Spleen (tissue), 11 donors: ENCODE measurements around the gene PROM1. TPM values are rescaled to one million over a fixed set of nuclear protein-coding genes. Genes with fewer than 3 reads are reported as not detected.

Experiments
- DNase-seq: peaks from one replicate; pipeline ENCODE4 v3.0.0-alpha.2; 2020
- H3K27ac ChIP-seq, 8 donors: fragments of 200-600 bp; sonication (generic) in 7 of 8; 1 replicate in 4 of 8; 2 replicates in 4 of 8; pipeline versions ENCODE4 v1.5.0 to v1.8.0; 2016 to 2021; ENCODE audit warnings: inconsistent platforms in 4 of 8, mild to moderate bottlenecking in 4 of 8, moderate library complexity in 1 of 8
- H3K27me3 ChIP-seq, 7 donors: fragments of 200-600 bp; sonication (generic) in 6 of 7; replicated peaks in 1 of 7; 1 replicate in 4 of 7; 2 replicates in 3 of 7; pipeline versions ENCODE4 v1.5.0 to v1.8.0; 2016 to 2021; ENCODE audit warnings: inconsistent platforms in 3 of 7, mild to moderate bottlenecking in 1 of 7
- H3K36me3 ChIP-seq, 6 donors: fragments of 200-600 bp; sonication (generic) in 5 of 6; 1 replicate in 4 of 6; 2 replicates in 2 of 6; pipeline versions ENCODE4 v1.5.0 to v1.8.0; 2016 to 2021; ENCODE audit warnings: inconsistent platforms in 2 of 6
- H3K4me1 ChIP-seq, 6 donors: fragments of 200-600 bp; sonication (generic) in 5 of 6; 1 replicate in 3 of 6; 2 replicates in 3 of 6; pipeline versions ENCODE4 v1.5.0 to v1.8.0; 2016 to 2021; ENCODE audit warnings: inconsistent platforms in 3 of 6
- H3K4me3 ChIP-seq, 8 donors: fragments of 200-600 bp; sonication (generic) in 7 of 8; 1 replicate in 4 of 8; 2 replicates in 4 of 8; pipeline versions ENCODE4 v1.5.0 to v1.8.0; 2016 to 2021; ENCODE audit warnings: inconsistent platforms in 4 of 8, mild to moderate bottlenecking in 4 of 8, moderate library complexity in 2 of 8
- H3K9me3 ChIP-seq, 8 donors: fragments of 200-600 bp; sonication (generic) in 7 of 8; 1 replicate in 4 of 8; 2 replicates in 4 of 8; pipeline versions ENCODE4 v1.5.0 to v1.8.0; 2016 to 2021; ENCODE audit warnings: inconsistent platforms in 4 of 8
- POLR2A ChIP-seq, 3 donors: fragments of 450-650 bp; IDR thresholded peaks; one replicate each; pipeline ENCODE4 v1.5.1; 2017; ENCODE audit warnings: antibody characterized with exemption in 3 of 3, mild to moderate bottlenecking in 1 of 3
- POLR2AphosphoS5 ChIP-seq, 3 donors: sonication (generic); formaldehyde crosslinking; IDR thresholded peaks; one replicate each; pipeline ENCODE4 v1.5.1; 2017; ENCODE audit warnings: antibody characterized with exemption in 3 of 3
- WGBS, 5 donors: extraction: QIAGEN DNeasy Blood & Tissue Kit in 3 of 5; methylation state at CpG; one replicate each; pipeline versions ENCODE4 v1.1.5 to v1.1.7; 2013 to 2018; 5-methylcytosine and 5-hydroxymethylcytosine counted together
- intact Hi-C: fragments of 100-400 bp; cut with DNase I; formaldehyde crosslinking; loops from one replicate; pipeline ENCODE4 v1.15.0; 2023; ENCODE audit warnings: low total_unique reads
- polyA plus RNA-seq, 3 donors: library from polyadenylated mRNA; stranded (reverse); fragments of 200-250 nt; gene quantifications; one replicate each; pipeline ENCODE4 v1.2.1, GENCODE V29; 2013
- total RNA-seq, 7 donors: library from RNA; depleted of rRNA in 3 of 7; stranded (reverse); fragments of >200 nt in 3 of 7; fragmentation: NEBNext Ultra II Directional in 4 of 7; extraction: Animal tissue kit (Norgen Biotek cat#: 25700) in 4 of 7; gene quantifications; one replicate each; pipeline versions ENCODE4 v1.1.0 to v1.2.1, GENCODE V29; 2016 to 2021
- TF ChIP-seq, protein P1 (sequence below), 11 experiments: fragments of 200-600 bp in 7 of 11; fragments of 450-650 bp in 4 of 11; sonication (generic) in 4 of 11; IDR thresholded peaks in 8 of 11; conservative IDR thresholded peaks in 3 of 11; 1 replicate in 7 of 11; 2 replicates in 4 of 11; pipeline versions ENCODE4 v1.4.0 to v1.8.0; 2016 to 2021; ENCODE audit warnings: antibody characterized with exemption in 11 of 11, inconsistent platforms in 4 of 11, mild to moderate bottlenecking in 1 of 11
- donor health status: healthy with polysubstance abuse.
- donor health status: DM: no; HTN: no; CAD: no; lungs with moderate emphysema.
- donor health status: DM: no; HTN: no; CAD: no.
- donor health status: Bipolar disorder and iron deficiency.
- donor health status: healthy.
- donor health status: DM: no; HTN: no; CAD: no.
- donor health status: DM: yes; HTN: yes; CAD: no.

The PROM1 gene
- total and polyA plus RNA-seq, 10 donors = 0.15 to 4.6 (median 0.93) TPM

DNA sequence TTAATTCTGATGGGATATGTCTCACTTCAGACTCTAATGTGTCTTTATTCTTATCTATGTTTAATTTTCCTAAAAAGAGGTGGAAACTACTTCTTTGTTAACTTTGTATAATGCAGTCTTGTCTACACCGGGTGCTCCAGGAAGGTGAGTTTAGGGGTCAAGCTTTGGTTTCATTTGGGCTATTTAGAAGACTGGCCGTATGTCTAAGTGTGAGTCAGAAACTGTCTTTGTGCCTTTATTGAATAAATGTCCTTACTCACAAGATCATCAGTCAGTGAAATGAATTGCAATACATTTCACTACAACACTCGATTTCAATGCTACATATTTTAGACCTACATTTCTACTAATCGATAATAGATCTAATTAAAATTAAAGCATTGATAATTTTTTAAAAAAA, 56.2 kb downstream of the PROM1 start:
- peaks cover 0 to 5% (median 0%) of the 10 kb centered on the region in 7 donors for H3K27me3 ChIP-seq
- no peaks in the 10 kb centered on the region for H3K36me3 ChIP-seq
- no peaks in the 10 kb centered on the region for H3K9me3 ChIP-seq
- no peak overlapping the region for H3K27ac ChIP-seq
- H3K4me3 ChIP-seq = no peak overlapping the region
- no peak for DNase-seq
- TF ChIP-seq POLR2A (IDR thresholded peaks at IDR 0.05) (no peak), POLR2AphosphoS5 (IDR thresholded peaks at IDR 0.05) (no peak)
- TF ChIP-seq, protein P1, sequence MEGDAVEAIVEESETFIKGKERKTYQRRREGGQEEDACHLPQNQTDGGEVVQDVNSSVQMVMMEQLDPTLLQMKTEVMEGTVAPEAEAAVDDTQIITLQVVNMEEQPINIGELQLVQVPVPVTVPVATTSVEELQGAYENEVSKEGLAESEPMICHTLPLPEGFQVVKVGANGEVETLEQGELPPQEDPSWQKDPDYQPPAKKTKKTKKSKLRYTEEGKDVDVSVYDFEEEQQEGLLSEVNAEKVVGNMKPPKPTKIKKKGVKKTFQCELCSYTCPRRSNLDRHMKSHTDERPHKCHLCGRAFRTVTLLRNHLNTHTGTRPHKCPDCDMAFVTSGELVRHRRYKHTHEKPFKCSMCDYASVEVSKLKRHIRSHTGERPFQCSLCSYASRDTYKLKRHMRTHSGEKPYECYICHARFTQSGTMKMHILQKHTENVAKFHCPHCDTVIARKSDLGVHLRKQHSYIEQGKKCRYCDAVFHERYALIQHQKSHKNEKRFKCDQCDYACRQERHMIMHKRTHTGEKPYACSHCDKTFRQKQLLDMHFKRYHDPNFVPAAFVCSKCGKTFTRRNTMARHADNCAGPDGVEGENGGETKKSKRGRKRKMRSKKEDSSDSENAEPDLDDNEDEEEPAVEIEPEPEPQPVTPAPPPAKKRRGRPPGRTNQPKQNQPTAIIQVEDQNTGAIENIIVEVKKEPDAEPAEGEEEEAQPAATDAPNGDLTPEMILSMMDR (IDR thresholded peaks at IDR 0.05 in 8 of 11, conservative IDR thresholded peaks at IDR 0.05 in 3 of 11) = no peak
- intact Hi-C loops = loop anchor here (5.0 to 10.0 kb wide), 2 partner anchors 175 to 417 kb away; no protein-coding TSS in a partner anchor
- peaks cover 3 to 33% (median 12%) of the 10 kb centered on the region in 6 donors for H3K4me1 ChIP-seq
- 84 to 96% (median 89%) methylated on average over 4 of the region's 4 CpGs for WGBS, 5 donors

DNA sequence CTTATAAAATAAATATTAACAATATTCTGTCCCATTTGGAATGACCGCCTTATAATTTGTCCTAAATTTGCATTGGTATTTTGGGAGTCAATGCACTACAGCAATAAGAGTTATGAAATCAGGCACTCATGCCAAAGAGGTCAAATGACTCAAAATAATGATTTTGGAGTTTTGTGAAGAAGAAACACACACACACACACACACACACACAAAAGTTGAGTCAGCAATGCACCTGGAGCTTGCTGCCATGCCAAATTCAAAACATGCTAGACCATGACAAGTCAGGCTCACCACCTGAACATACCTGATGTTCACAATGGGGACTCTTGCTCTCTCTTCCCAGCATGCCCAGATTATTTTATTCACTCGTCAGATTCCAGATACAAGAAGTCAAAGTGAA, 56.7 kb downstream of the PROM1 start:
- Histone ChIP-seq H3K36me3 (no peaks in the 10 kb centered on the region), H3K27me3 (peaks cover 0 to 5% (median 0%) of the 10 kb centered on the region in 7 donors), H3K27ac (no peak overlapping the region), H3K9me3 (no peaks in the 10 kb centered on the region), H3K4me1 (peaks cover 3 to 28% (median 9%) of the 10 kb centered on the region in 6 donors), H3K4me3 (no peak overlapping the region)
- no peak for DNase-seq
- TF ChIP-seq, protein P1 (IDR thresholded peaks at IDR 0.05 in 8 of 11, conservative IDR thresholded peaks at IDR 0.05 in 3 of 11) = no peak
- no peak for TF ChIP-seq POLR2AphosphoS5 (IDR thresholded peaks at IDR 0.05)
- no peak for TF ChIP-seq POLR2A (IDR thresholded peaks at IDR 0.05)
- WGBS, 5 donors = 76 to 93% (median 81%) methylated on average over 2 of the region's 2 CpGs
- intact Hi-C loops = loop anchor here (5.0 to 10.0 kb wide), 2 partner anchors 175 to 418 kb away; no protein-coding TSS in a partner anchor

DNA sequence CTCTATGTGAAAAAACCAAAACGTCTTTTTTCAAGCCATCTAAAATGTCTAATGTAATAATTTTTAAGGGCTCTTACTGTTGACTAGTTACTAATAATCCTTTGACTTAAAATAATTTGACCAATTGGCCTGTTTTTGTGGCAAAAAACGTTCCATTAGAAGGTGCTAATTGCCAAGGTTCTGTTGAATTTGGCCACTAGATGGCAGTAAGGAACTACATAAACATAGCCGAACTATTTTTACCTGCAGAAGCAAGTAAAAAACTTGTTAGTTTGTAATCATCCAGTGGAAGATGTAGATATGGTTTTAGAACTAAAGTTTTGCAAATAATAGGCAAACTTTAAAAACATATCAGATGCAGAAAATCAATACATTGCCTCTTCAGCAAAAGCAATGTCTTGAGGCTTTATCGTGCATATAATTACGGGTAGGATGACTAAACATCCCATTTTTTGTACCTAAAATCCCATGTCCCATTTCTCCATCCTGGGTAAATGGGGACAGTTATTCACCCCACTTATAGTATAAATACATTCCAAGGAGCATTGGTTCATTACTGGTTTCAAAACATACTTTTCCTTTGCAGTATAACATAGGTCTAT, 57.6 kb downstream of the PROM1 start:
- WGBS, 5 donors = 36 to 47% (median 40%) methylated on average over 5 of the region's 5 CpGs
- no peak overlapping the region for H3K4me3 ChIP-seq
- H3K4me1 ChIP-seq = peaks cover 3 to 20% (median 6%) of the 10 kb centered on the region in 6 donors
- H3K9me3 ChIP-seq = no peaks in the 10 kb centered on the region
- intact Hi-C loops = loop anchor here (5.0 to 10.0 kb wide), 2 partner anchors 176 to 419 kb away; no protein-coding TSS in a partner anchor
- peaks cover 0 to 5% (median 0%) of the 10 kb centered on the region in 7 donors for H3K27me3 ChIP-seq
- H3K36me3 ChIP-seq = no peaks in the 10 kb centered on the region
- no peak for DNase-seq
- TF ChIP-seq, protein P1 (IDR thresholded peaks at IDR 0.05 in 8 of 11, conservative IDR thresholded peaks at IDR 0.05 in 3 of 11) = peak; percentile 66 to 88 (median 82)
- TF ChIP-seq POLR2AphosphoS5 (IDR thresholded peaks at IDR 0.05) = no peak
- H3K27ac ChIP-seq = no peak overlapping the region

DNA sequence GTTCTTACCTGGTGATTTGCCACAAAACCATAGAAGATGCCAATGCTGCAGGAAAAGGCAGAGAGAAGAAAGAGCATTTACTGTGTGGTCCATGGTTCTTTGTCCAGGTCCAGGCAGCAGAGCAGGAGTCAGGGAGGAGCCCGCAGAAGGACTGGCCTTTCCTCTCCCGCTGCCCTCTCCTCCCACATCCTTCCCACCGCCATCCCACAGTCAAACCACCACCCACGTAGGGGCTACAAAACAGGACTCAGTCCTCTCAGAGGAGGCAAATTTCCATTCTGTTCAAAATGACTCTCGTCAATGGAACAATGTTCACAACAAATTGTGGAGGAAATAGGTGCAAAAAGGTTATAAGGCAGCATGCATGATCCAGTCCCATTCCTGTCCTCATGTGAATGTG, 58.6 kb downstream of the PROM1 start:
- intact Hi-C loops = loop anchor here (2.0 to 10.0 kb wide), 3 partner anchors 177 to 420 kb away; no protein-coding TSS in a partner anchor
- Histone ChIP-seq H3K27me3 (peaks cover 0 to 5% (median 0%) of the 10 kb centered on the region in 7 donors), H3K27ac (no peak overlapping the region), H3K4me3 (no peak overlapping the region), H3K4me1 (peaks cover 3 to 15% (median 6%) of the 10 kb centered on the region in 6 donors), H3K9me3 (no peaks in the 10 kb centered on the region), H3K36me3 (no peaks in the 10 kb centered on the region)
- DNase-seq = no peak
- TF ChIP-seq POLR2A (IDR thresholded peaks at IDR 0.05) (no peak), POLR2AphosphoS5 (IDR thresholded peaks at IDR 0.05) (no peak)
- TF ChIP-seq, protein P1 (IDR thresholded peaks at IDR 0.05 in 8 of 11, conservative IDR thresholded peaks at IDR 0.05 in 3 of 11) = no peak
- WGBS, 5 donors = 68 to 84% (median 71%) methylated on average over 5 of the region's 5 CpGs
